ENCODE data around the gene CST11.
"Not testable (repeated sequence)": the region's sequence is repeated elsewhere in the genome, so short reads cannot be mapped to it uniquely, and the experiment has no call there.

The CST11 gene

DNA sequence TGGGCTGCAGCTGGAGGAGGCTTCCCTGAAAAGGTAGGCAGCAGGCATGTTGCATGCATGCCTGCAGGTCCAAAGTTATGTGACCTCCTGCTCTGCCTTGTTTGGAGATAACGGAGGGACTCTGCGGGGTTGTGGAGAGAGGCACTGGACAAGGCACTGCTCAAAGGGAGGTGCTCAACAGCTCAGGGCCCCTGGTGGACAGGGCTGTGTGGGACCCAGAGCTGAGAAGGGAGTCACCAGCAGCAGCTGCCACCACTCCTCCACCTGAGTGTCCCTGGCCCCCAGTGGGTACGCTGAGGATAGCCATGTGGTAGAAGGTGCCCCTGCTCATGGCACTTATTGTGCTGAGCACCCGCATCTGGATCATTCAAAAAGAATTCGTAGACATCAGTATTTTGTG is 22.7 kb upstream of the CST11 start:
- TF ChIP-seq, protein P1, sequence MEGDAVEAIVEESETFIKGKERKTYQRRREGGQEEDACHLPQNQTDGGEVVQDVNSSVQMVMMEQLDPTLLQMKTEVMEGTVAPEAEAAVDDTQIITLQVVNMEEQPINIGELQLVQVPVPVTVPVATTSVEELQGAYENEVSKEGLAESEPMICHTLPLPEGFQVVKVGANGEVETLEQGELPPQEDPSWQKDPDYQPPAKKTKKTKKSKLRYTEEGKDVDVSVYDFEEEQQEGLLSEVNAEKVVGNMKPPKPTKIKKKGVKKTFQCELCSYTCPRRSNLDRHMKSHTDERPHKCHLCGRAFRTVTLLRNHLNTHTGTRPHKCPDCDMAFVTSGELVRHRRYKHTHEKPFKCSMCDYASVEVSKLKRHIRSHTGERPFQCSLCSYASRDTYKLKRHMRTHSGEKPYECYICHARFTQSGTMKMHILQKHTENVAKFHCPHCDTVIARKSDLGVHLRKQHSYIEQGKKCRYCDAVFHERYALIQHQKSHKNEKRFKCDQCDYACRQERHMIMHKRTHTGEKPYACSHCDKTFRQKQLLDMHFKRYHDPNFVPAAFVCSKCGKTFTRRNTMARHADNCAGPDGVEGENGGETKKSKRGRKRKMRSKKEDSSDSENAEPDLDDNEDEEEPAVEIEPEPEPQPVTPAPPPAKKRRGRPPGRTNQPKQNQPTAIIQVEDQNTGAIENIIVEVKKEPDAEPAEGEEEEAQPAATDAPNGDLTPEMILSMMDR (IDR thresholded peaks at IDR 0.05; ENCODE audit: low read length), result no peak
- TF ChIP-seq EZH2 (IDR thresholded peaks at IDR 0.05; ENCODE audit: borderline replicate concordance, low read length), result no peak

DNA sequence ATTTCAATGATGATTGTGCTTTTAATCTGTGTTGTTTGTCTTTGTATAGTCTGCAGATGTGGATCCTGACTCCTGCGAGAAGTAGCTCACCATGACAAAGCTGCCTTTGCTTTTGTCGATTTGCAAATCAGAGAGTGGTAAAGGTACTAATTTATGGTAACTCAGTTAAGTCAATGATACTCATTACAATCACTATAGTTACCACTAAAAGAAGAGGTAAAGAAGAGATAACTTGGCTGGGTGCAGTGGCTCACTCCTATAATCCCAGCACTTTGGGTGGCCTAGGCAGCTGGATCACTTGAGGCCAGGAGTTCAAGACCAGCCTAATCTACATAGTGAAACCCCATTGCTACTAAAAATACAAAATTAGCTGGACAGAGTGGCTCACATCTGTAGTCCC is 20.6 kb upstream of the CST11 start:
- H3K9me2 ChIP-seq (ENCODE audit: low read depth, low read length); H3K9me3 ChIP-seq (ENCODE audit: low read length); H3K27ac ChIP-seq (ENCODE audit: low read depth, low read length, poor library complexity, severe bottlenecking); H3K9ac ChIP-seq (ENCODE audit: low read length); H3K4me2 ChIP-seq (ENCODE audit: low read length); H3K4me3 ChIP-seq (ENCODE audit: low read depth, low read length, poor library complexity, severe bottlenecking); H3K36me3 ChIP-seq (ENCODE audit: insufficient read depth, low read length); H3K79me2 ChIP-seq (ENCODE audit: insufficient read depth, low read length); H3K4me1 ChIP-seq (ENCODE audit: insufficient read depth, low read length, severe bottlenecking); H3F3A ChIP-seq (ENCODE audit: insufficient read depth, low read length); H4K20me1 ChIP-seq (ENCODE audit: insufficient read depth, low read length); H3K27me3 ChIP-seq (ENCODE audit: insufficient read depth, low read length); H2AFZ ChIP-seq (ENCODE audit: low read length): not testable (repeated sequence)

More for the DNA sequence above, 22.7 kb upstream of the CST11 start:
- H3K4me1 ChIP-seq (ENCODE audit: insufficient read depth, low read length, severe bottlenecking), result no peaks in the 10 kb centered on the region
- no peaks in the 10 kb centered on the region for H4K20me1 ChIP-seq (ENCODE audit: insufficient read depth, low read length)
- H2AFZ ChIP-seq (ENCODE audit: low read length), result no peak overlapping the region
- H3K9me2 ChIP-seq (ENCODE audit: low read depth, low read length), result no peaks in the 10 kb centered on the region
- H3F3A ChIP-seq (ENCODE audit: insufficient read depth, low read length), result no peaks in the 10 kb centered on the region
- no peaks in the 10 kb centered on the region for H3K36me3 ChIP-seq (ENCODE audit: insufficient read depth, low read length)
- no peak overlapping the region for H3K27ac ChIP-seq (ENCODE audit: low read depth, low read length, poor library complexity, severe bottlenecking)
- no peak overlapping the region for H3K9ac ChIP-seq (ENCODE audit: low read length)
- H3K4me3 ChIP-seq (ENCODE audit: low read depth, low read length, poor library complexity, severe bottlenecking), result no peak overlapping the region
- no peak overlapping the region for H3K4me2 ChIP-seq (ENCODE audit: low read length)
- H3K79me2 ChIP-seq (ENCODE audit: insufficient read depth, low read length), result no peaks in the 10 kb centered on the region
- H3K9me3 ChIP-seq (ENCODE audit: low read length), result no peaks in the 10 kb centered on the region
- H3K27me3 ChIP-seq (ENCODE audit: insufficient read depth, low read length), result no peaks in the 10 kb centered on the region

DNA sequence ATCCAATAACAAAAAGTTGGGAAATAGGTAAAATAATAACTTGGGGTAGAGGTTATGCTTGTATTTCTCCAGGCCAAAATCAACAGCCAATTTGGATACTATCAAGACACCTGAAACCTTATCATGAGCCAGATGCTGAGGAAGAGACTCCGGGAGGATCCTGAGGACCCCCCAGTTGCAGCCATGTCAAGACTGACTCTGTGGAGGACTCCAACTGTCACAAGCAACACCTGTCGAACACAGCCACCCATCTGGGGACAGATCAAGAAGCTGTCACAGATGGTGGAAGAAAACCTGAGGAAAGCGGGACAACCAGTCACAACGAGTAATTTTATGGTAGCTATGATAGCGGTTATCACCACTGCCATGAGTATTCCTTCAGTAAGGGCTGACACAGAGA is 19.6 kb upstream of the CST11 start:
- H3K9me3 ChIP-seq (ENCODE audit: low read length); H3K27me3 ChIP-seq (ENCODE audit: insufficient read depth, low read length); H3K4me2 ChIP-seq (ENCODE audit: low read length); H3K79me2 ChIP-seq (ENCODE audit: insufficient read depth, low read length); H3K9me2 ChIP-seq (ENCODE audit: low read depth, low read length); H3K27ac ChIP-seq (ENCODE audit: low read depth, low read length, poor library complexity, severe bottlenecking); H3F3A ChIP-seq (ENCODE audit: insufficient read depth, low read length); H3K4me3 ChIP-seq (ENCODE audit: low read depth, low read length, poor library complexity, severe bottlenecking); H2AFZ ChIP-seq (ENCODE audit: low read length); H3K36me3 ChIP-seq (ENCODE audit: insufficient read depth, low read length); H4K20me1 ChIP-seq (ENCODE audit: insufficient read depth, low read length); H3K4me1 ChIP-seq (ENCODE audit: insufficient read depth, low read length, severe bottlenecking); H3K9ac ChIP-seq (ENCODE audit: low read length): not testable (repeated sequence)

DNA sequence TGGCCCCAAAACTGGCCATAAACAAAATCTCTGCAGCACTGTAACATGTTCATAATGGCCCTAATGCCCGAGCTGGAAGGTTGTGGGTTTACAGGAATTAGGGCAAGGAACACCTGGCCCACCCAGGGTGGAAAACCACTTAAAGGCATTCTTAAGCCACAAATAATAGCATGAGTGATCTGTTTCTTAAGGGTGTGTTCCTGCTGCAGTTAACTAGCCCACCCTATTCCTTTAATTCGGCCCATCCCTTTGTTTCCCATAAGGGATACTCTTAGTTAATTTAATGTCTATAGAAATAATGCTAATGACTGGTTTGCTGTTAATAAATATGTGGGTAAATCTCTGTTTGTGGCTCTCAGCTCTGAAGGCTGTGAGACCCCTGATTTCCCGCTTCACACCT is 14.3 kb upstream of the CST11 start:
- H3K79me2 ChIP-seq (ENCODE audit: insufficient read depth, low read length); H3K27ac ChIP-seq (ENCODE audit: low read depth, low read length, poor library complexity, severe bottlenecking); H3K36me3 ChIP-seq (ENCODE audit: insufficient read depth, low read length): not testable (repeated sequence)

DNA sequence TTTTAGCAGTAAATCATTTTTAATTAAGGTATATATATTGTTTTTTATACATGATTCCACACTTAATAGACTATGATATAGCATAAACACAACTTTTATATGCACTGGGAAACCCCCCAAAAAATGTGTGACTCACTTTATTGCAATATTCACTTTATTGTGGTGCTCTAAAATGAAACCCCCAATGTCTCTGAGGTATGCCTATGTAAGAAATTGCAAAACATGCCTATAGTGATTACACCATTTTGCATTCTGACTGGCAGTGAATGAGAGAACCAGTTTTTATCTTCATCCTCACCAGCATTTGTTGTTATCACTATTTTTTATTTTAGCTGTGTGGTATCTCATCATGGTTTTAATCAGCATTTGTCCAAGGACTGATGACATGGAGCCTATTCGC is 8.5 kb upstream of the CST11 start:
- no peaks in the 10 kb centered on the region for H3K9me3 ChIP-seq (ENCODE audit: low read length)

More for the DNA sequence above, 14.3 kb upstream of the CST11 start:
- H3K4me3 ChIP-seq (ENCODE audit: low read depth, low read length, poor library complexity, severe bottlenecking); H3F3A ChIP-seq (ENCODE audit: insufficient read depth, low read length); H3K27me3 ChIP-seq (ENCODE audit: insufficient read depth, low read length); H3K9me2 ChIP-seq (ENCODE audit: low read depth, low read length); H3K9me3 ChIP-seq (ENCODE audit: low read length); H3K4me2 ChIP-seq (ENCODE audit: low read length); H4K20me1 ChIP-seq (ENCODE audit: insufficient read depth, low read length); H3K4me1 ChIP-seq (ENCODE audit: insufficient read depth, low read length, severe bottlenecking); H3K9ac ChIP-seq (ENCODE audit: low read length); H2AFZ ChIP-seq (ENCODE audit: low read length): not testable (repeated sequence)

More for the DNA sequence above, 8.5 kb upstream of the CST11 start:
- Histone ChIP-seq H4K20me1 (ENCODE audit: insufficient read depth, low read length) (no peaks in the 10 kb centered on the region), H3K4me2 (ENCODE audit: low read length) (no peak overlapping the region), H3K4me1 (ENCODE audit: insufficient read depth, low read length, severe bottlenecking) (no peaks in the 10 kb centered on the region), H3K27ac (ENCODE audit: low read depth, low read length, poor library complexity, severe bottlenecking) (no peak overlapping the region), H3K27me3 (ENCODE audit: insufficient read depth, low read length) (no peaks in the 10 kb centered on the region), H2AFZ (ENCODE audit: low read length) (no peak overlapping the region), H3F3A (ENCODE audit: insufficient read depth, low read length) (no peaks in the 10 kb centered on the region), H3K4me3 (ENCODE audit: low read depth, low read length, poor library complexity, severe bottlenecking) (no peak overlapping the region), H3K9me2 (ENCODE audit: low read depth, low read length) (no peaks in the 10 kb centered on the region), H3K9ac (ENCODE audit: low read length) (no peak overlapping the region), H3K36me3 (ENCODE audit: insufficient read depth, low read length) (no peaks in the 10 kb centered on the region), H3K79me2 (ENCODE audit: insufficient read depth, low read length) (no peaks in the 10 kb centered on the region)
- TF ChIP-seq, protein P1 (IDR thresholded peaks at IDR 0.05; ENCODE audit: low read length), result no peak
- TF ChIP-seq EZH2 (IDR thresholded peaks at IDR 0.05; ENCODE audit: borderline replicate concordance, low read length), result no peak

All from OCI-LY1 (cell line).